ENCODE data around the gene MAST4. TPM values are rescaled to one million over a fixed set of nuclear protein-coding genes. Genes with fewer than 3 reads are reported as not detected.

MAST4 gene
- total and polyA plus RNA-seq, 2 of the 4 experiments (the other 2 are of a cell fraction) = 4.8 to 6.8 TPM

DNA sequence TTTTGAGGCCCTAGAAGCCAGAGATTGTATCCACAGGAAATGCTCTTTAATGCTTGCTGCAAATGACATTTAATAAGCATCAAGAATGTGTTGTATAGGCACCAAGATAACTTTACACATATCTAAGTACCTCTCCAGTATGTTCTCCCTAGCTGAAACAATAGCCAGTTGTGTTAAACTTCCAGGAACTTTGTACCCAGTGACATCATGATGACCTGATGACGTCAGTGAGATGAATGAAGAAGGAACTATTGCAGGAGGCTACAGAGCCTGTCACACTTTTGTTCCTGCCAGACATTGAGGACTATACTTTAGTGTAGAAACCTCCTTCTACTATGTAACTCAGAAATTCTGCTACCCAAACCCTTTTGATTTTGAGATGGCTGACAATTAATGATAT, 470.6 kb downstream of the MAST4 start:
- Histone ChIP-seq H3K18ac (ENCODE audit: low read depth, low read length) (no peak overlapping the region), H4K20me1 (ENCODE audit: insufficient read depth, low read length) (no peaks in the 10 kb centered on the region), H3K9me1 (ENCODE audit: insufficient read depth, low read length) (0 out of 2 replicates have a peak, but pooled peaks cover 3% of the 10 kb centered on the region), H3K9me3 (ENCODE audit: control insufficient read depth, insufficient read depth, low read length) (no peaks in the 10 kb centered on the region), H3K27me3 (ENCODE audit: control insufficient read depth, insufficient read depth, low read length) (no peaks in the 10 kb centered on the region), H3K4me2 (ENCODE audit: low read depth, low read length) (no peak overlapping the region), H3K4me3 (ENCODE audit: insufficient read depth, low read depth, low read length) (no peak overlapping the region), H3K79me1 (ENCODE audit: low read depth in 1 of 2, low read length in 2 of 2) (peaks cover 9 to 48% of the 10 kb centered on the region in 2 experiments), H3K4ac (ENCODE audit: low read depth, low read length) (no peak overlapping the region), H2BK120ac (ENCODE audit: low read depth, low read length) (no peak overlapping the region), H4K91ac (ENCODE audit: insufficient read depth, low read depth, low read length) (no peak overlapping the region), H3K56ac (ENCODE audit: extremely low read depth, insufficient read depth, low read length) (no peak overlapping the region), H3K36me3 (ENCODE audit: control insufficient read depth, insufficient read depth, low read length) (no peaks in the 10 kb centered on the region), H3K27ac (ENCODE audit: insufficient read depth, low read length) (no peak overlapping the region), H4K8ac (ENCODE audit: low read depth in 2 of 2, low read length in 2 of 2) (no peak overlapping the region), H3K4me1 (ENCODE audit: control insufficient read depth, insufficient read depth, low read length) (no peaks in the 10 kb centered on the region; the same call in 1 of the 2 replicates), H3K14ac (replicated peaks; ENCODE audit: low read depth, low read length) (no peak overlapping the region), H2BK5ac (ENCODE audit: low read depth, low read length, poor library complexity, severe bottlenecking) (no peak overlapping the region), H2AK9ac (replicated peaks; ENCODE audit: low read depth, low read length, poor library complexity) (no peak overlapping the region), H2AK5ac (ENCODE audit: low read depth, low read length) (no peak overlapping the region), H3K23ac (ENCODE audit: low read depth, low read length) (no peak overlapping the region), H2BK15ac (ENCODE audit: low read depth, low read length) (no peak overlapping the region), H4K5ac (ENCODE audit: low read depth, low read length) (no peak overlapping the region), H2BK20ac (ENCODE audit: low read depth, low read length) (no peak overlapping the region), H2AFZ (replicated peaks; ENCODE audit: low read length, poor library complexity) (no peak overlapping the region), H3K9ac (ENCODE audit: low read depth, low read length) (no peak overlapping the region)
- TF ChIP-seq CTCF (conservative IDR thresholded peaks at IDR 0.05; ENCODE audit: low read depth, low read length) = no peak
- no peak for TF ChIP-seq BHLHE40 (IDR thresholded peaks at IDR 0.05; ENCODE audit: low read depth, low read length)
- TF ChIP-seq MXI1 (IDR thresholded peaks at IDR 0.05; ENCODE audit: borderline replicate concordance, low read depth, low read length) = no peak
- dilution Hi-C loops (cut with HindIII; ENCODE audit: low sequenced_read_pairs, unreplicated experiment) = no loop called here
- ChIA-PET POLR2A (ENCODE audit: unreplicated experiment) (interaction anchor here (0.5 kb wide), 1 partner anchor 142 kb away, joined by 4 read pairs; no protein-coding TSS in a partner anchor), CTCF (no interaction called here)
- in situ Hi-C loops (cut with MboI; ENCODE audit: low sequenced_read_pairs) = no loop called here
- DNase-seq (peak; percentile 39), ATAC-seq (ENCODE audit: low read depth) (no peak)
- no CpG with 5 or more reads among the region's 1 CpG for WGBS, 2 experiments (ENCODE audit: extremely low coverage in 2 of 2, insufficient read length in 1 of 2)
- no TSS peak for BruUV-seq (replicated peaks)
- intact Hi-C loops (cut with micrococcal nuclease) = loop anchor here (2.0 kb wide), 1 partner anchor 16 kb away; no protein-coding TSS in a partner anchor

All from IMR-90 (cell line).